EL (cell line): Measurements from ENCODE around the gene SNCB.
A peak's percentile ranks its signal among the peaks of the same experiment; 100 is the strongest.

Source experiments
- DNase-seq: peaks from one replicate; pipeline ENCODE4 v3.0.0-alpha.2; 2016

The SNCB gene

DNA sequence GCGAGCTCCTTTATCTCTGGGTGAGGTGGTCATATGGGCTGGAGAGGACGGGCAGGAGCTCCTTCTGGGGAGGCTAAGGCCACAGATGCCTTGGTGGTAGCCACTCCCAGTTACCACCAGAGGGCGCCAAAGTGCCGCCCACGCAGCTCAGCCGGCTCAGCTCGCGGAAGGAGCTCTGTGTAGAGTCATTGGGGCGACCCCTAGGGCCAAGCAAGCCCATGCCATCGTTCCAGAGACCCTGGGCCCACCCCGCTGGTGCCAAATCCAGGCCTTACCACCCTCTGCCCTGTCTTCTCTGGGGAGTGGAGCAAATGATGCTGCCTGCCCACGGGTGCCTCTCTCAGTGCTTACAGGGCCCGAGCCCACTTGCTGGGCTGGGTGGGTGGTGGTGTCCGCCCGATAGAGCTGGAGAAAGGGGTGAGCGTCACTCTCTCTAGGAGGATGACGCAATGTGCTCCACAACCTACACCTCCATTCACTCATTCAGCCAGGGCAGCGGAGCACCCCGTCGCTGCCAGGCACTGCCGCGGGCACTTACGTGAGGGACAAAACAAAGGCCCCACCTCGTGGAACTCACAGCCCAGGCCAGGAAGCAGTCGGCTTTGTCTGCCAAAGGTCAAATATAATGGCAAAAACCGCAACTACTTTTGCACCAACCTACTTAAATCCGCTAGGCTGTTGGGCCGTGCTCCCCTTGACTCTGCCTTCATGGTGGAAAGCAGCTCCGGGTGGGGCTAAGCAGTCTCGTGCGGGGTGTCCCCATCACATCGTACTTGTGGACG, 30.7 kb upstream of the SNCB start:
- DNase-seq = peak; percentile 70

DNA sequence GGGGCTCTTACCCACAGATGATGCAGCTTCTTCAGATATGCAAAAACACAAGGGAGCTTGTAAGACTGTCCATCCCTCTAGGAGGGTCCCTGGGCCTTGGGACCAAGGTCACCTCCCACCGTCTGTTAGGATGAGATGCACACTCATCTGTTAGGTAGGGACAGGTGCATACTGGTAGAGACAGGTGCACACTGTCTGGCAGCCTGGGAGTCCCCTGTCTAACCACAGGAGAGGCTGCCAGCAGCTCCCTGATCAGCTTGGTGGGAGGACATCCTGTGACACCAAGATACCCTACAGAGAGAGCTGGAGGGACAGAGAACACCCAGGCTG, 30.2 kb upstream of the SNCB start:
- DNase-seq = no peak

DNA sequence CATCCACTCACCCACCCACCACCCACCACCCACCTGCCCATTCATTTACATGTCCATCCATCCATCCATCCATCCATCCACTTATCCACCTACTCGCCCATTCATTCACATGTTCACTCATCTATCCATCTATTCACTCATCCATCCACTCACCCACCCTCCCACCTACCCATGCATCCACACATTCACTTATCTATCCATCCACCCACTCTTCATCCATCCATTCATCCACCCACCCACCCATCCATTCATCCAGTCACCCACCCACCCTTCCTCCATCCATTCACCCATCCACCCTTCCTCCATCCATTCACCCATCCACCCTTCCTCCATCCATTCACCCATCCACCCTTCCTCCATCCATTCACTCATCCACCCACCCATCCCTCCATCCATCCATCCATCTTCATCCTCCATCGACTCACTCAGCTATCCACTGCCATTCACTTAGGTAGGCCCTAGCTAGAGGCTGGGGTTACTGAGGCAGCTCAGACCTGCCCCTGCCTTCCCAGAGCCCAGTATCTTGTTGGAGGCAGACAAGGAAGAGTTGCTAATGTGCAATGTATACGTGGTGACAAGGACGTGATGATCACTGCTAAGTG, 29.6 kb upstream of the SNCB start:
- DNase-seq = no peak

DNA sequence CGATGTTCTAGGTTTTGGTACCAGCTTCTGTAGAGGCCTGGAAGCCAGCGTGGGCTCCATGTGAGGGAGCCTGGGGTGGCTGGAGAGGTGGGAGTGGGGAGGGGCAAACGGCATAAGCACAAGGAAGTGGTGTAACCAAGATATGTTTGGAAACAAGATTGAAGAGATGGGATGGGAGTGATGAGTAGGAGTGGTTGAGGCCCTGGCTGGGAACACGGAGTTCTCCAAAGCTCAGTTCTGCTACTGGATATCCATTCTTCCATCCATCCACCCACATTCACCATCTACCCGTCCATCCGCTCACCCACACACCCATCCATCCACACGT, 29.1 kb upstream of the SNCB start:
- no peak for DNase-seq

DNA sequence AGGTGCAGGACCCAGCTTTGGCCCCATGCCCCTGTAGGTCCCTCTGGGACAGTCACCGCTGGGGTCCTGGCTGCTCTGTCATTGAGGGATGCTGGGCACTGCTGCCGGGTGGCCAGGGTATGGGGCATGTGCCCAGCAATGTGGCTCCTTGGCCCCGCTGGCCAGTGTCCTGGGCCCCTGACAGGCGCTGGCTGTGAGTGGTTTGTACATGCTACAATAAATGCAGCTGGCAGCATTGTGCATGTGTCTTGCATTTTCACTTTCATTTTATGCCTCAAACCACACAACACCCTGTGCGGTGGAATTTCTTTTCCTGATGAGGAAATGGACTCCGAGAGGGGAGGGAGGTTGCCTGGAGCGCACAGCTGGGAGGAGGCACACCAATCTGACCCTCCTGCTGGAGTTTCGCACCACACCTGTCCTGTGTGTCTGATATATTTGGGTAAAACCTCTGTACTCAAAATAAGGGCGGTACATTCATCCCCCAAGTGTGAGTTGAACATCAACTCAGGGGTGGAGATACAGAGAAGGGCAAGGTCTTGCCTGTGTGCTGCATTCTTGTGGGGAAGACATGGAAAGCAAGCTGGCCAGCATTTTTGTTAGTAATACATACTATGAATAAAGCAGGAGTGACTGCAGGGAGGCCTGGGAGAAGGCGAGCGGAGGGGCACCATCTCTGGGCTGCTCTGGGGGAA, 28.6 kb upstream of the SNCB start:
- no peak for DNase-seq

- peak; percentile 62 for DNase-seq
Observed at GRCh38 chr5:176658007-176658599, 27.8 kb upstream of the SNCB start.

DNA sequence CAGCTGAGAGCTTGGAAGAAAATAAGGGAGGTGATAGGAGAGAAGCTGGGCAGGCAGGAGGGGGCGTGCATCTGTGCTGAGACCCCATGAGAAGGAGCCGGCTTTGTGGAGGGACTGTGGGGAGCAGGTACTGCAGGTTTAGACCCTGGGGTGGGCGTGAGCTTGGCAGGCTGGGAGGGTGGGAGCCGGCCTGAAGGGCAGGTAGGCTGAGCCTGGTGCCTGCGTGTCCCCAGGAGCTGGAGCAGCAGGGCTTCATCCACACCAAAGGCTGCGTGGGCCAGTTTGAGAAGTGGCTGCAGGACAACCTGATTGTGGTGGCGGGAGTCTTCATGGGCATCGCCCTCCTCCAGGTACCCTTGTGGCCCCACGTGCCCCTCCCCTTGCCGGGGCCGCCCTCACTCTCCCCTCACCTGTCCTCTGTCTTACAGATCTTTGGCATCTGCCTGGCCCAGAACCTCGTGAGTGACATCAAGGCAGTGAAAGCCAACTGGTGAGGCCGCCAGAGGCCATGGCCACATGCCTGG, 26.2 kb upstream of the SNCB start:
- no peak for DNase-seq

GRCh38 chr5:176654856-176655255, 24.5 kb upstream of the SNCB start:
- DNase-seq = no peak

DNA sequence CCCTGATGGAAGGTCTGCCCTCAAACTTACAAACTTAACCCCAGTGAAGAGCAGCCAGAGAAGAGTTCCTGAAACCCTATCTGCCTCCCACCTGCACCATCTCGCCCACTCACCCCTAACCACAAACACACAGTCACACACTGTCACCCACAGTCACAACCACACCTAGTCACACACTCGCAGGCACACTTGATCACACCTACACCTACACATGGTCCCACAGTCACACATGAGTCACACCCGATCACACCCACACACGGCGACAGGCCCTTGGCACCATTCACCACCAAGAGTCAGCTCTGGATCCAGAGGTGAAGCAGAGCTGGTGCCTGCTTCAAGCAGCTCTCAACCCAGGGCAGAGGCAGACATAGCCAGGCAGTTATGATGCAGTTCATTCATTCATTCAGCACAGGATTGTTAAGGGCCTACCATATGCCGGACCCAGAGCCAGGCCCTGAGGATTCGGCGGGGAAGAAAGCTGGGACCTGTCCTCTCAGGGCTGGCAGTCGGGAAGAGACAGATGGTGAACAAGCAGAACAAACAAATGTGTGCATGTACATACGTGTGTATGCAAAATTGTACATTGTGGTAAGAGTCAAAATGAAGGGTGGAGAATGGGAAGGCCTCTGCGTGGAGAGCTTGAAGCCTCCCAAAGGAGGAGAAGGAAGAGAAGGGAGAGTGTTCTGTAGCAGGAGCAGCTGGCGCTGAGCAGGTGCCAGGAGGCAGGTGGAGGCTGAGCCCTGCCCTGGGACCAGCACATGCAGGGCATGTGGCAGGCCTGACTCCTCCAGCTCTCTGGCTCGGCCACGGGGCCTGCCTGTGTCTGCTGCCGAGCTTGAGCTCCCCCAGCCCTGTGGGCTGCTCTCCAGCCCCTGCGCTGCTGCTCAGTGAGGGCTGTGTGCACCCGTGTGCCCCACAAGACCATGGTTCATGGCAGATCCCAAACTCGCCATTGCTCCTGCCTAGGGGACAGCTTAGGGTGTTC, 23.4 kb upstream of the SNCB start:
- no peak for DNase-seq

- DNase-seq = no peak
Observed at GRCh38 chr5:176652136-176652535, 21.8 kb upstream of the SNCB start.

GRCh38 chr5:176651472-176651980, 21.2 kb upstream of the SNCB start:
- no peak for DNase-seq

GRCh38 chr5:176650354-176650884, 20.1 kb upstream of the SNCB start:
- DNase-seq = no peak

DNA sequence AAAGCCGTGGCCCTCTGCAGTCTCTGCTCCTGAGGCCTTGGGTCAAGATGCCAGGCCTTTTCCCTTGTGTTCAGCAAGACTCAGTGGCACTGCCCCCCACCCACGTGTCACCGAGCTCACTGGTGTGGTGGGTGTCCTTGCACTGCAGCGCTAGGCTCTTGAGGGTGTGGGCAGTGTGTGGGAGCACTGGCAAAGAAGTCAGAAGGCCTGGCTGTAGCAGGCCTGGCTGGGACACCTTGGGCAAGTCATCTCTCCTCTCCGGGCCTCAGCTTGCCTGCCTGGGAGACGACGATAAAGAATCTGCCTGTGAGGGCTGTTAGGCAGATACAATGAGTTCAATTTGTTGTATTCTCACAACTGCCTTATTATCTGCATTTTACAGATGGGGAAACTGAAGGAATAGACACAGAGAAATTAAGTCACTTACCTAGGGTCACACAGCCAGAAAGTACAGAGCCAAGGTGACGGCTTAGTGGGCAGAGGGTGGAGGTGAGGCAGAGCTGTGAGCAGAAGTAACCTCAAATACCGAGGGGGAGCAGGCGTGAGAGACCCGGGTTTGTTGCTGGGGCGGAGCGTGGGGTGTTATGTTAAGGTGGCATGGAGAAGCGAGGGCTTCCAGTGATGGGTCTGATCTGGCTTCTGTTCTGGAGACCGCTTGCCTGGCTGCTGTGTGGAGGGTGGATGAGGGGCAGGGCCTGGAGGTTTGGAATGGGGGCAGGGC, 18.3 kb upstream of the SNCB start:
- DNase-seq = no peak

DNA sequence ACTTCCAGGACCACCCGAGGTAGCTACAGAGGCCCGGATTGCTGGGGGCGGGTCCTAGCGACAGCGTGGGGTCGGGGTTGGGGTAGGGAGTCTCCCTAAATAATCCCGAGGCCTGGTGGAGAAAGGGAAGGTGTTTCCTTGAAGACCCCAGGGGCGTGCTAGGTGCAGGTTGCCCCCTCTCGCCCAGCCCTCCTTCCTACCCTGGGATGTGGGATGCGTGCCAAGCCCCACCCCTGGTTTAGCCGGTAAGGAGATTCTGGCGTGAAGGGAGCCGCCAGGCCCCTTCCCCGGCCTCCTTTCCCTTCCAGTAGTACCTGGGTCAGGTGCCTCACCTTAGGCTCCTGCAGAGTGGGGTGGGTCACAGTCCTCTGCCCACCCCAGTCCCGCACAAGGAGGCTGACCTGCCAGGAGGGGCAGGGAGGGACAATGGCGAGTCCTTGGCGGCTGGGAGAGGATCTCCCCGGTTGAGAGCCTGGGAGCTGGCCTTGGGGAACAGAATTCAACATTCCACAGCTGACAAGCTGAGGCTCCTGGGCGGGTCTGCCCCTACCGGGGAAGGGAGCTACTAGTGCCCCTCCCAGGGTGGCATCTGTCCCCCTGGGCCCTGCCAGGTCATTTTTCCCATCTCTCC, 17.6 kb upstream of the SNCB start:
- peak; percentile 39 for DNase-seq

- peak; percentile 99 for DNase-seq
Observed at GRCh38 chr5:176647030-176647842, 16.9 kb upstream of the SNCB start, which contains the start of gene TSPAN17. Gene TSPAN17, plus strand, starts transcription at chr5:176647484. Its CDS starts 132 bp downstream, at chr5:176647616.

- DNase-seq = no peak
Observed at GRCh38 chr5:176646707-176647029, 16.3 kb upstream of the SNCB start.

GRCh38 chr5:176646049-176646706, 15.8 kb upstream of the SNCB start:
- DNase-seq = no peak

- DNase-seq = no peak
Observed at GRCh38 chr5:176644878-176645670, 14.7 kb upstream of the SNCB start.

- DNase-seq = no peak
Observed at GRCh38 chr5:176644294-176644693, 14.0 kb upstream of the SNCB start.
